IMR-90 (cell line): ENCODE data around the gene DCTN2. TPM values are rescaled to one million over a fixed set of nuclear protein-coding genes. Genes with fewer than 3 reads are reported as not detected.

Experiments used
- ATAC-seq: fragments of 200-7000 bp; cut with Tn5 transposase; 2 replicates; pipeline ENCODE4 v1.9.1; 2020; ENCODE audit warnings: low read depth, mild to moderate bottlenecking, moderate library complexity
- BruUV-seq: library from RNA; stranded (reverse); fragments of 400-500 nt; replicated peaks from 2 replicates; lab custom pipeline; 2021; lab: Mats Ljungman, UMichigan
- CTCF ChIA-PET: fragments of 300-600 bp; formaldehyde crosslinking; extraction: SDS; loops from one replicate; lab custom pipeline; 2021; ENCODE audit warnings: antibody characterized with exemption; lab: Yijun Ruan, JAX
- POLR2A ChIA-PET: fragments of 300-600 bp; sonication (Branson Sonifier 250); formaldehyde crosslinking; loops from one replicate; lab custom pipeline; 2022; ENCODE audit warnings: antibody characterized with exemption; ENCODE audit not compliant: unreplicated experiment; lab: Charles Lee
- DNase-seq: peaks from one replicate; pipeline ENCODE4 v3.0.0; 2013
- H2AFZ ChIP-seq: replicated peaks from 2 replicates; pipeline ENCODE3; 2013; ENCODE audit warnings: low read length, mild to moderate bottlenecking; ENCODE audit not compliant: poor library complexity
- H2AK5ac ChIP-seq: 2 replicates; pipeline ENCODE4 v1.6.1; 2013; ENCODE audit warnings: low read depth, low read length, inconsistent platforms
- H2AK9ac ChIP-seq: replicated peaks from 2 replicates; pipeline ENCODE3; 2013; ENCODE audit warnings: mild to moderate bottlenecking, low read depth, low read length, moderate library complexity; ENCODE audit not compliant: poor library complexity
- H2BK120ac ChIP-seq: 2 replicates; pipeline ENCODE4 v1.6.1; 2013; ENCODE audit warnings: low read depth, low read length, inconsistent platforms
- H2BK15ac ChIP-seq: 3 replicates; pipeline ENCODE4 v1.6.1; 2013; ENCODE audit warnings: low read depth, low read length, inconsistent platforms
- H2BK20ac ChIP-seq: 2 replicates; pipeline ENCODE4 v1.6.1; 2013; ENCODE audit warnings: low read depth, mild to moderate bottlenecking, inconsistent platforms, low read length, moderate library complexity
- H2BK5ac ChIP-seq: 2 replicates; pipeline ENCODE4 v1.6.1; 2013; ENCODE audit warnings: mild to moderate bottlenecking, low read depth, low read length, inconsistent platforms; ENCODE audit not compliant: poor library complexity, severe bottlenecking
- H3K14ac ChIP-seq: replicated peaks from 2 replicates; pipeline ENCODE4 v1.6.1; 2013; ENCODE audit warnings: low read depth, low read length, inconsistent platforms
- H3K18ac ChIP-seq: 2 replicates; pipeline ENCODE4 v1.6.1; 2013; ENCODE audit warnings: low read depth, low read length, control low read depth
- H3K23ac ChIP-seq: 2 replicates; pipeline ENCODE4 v1.6.1; 2013; ENCODE audit warnings: low read depth, low read length, inconsistent platforms
- H3K27ac ChIP-seq: 2 replicates; pipeline ENCODE4 v1.5.1; 2013; ENCODE audit warnings: mild to moderate bottlenecking, control low read depth, low read length; ENCODE audit not compliant: insufficient read depth
- H3K27me3 ChIP-seq: 2 replicates; pipeline ENCODE4 v1.6.1; 2013; ENCODE audit warnings: low read length; ENCODE audit not compliant: control insufficient read depth, insufficient read depth
- H3K36me3 ChIP-seq: 2 replicates; pipeline ENCODE4 v1.6.1; 2013; ENCODE audit warnings: low read length, mixed read lengths; ENCODE audit not compliant: control insufficient read depth, insufficient read depth
- H3K4ac ChIP-seq: 2 replicates; pipeline ENCODE4 v1.6.1; 2013; ENCODE audit warnings: low read depth, low read length, inconsistent platforms
- H3K4me1 ChIP-seq: 2 replicates; pipeline ENCODE4 v1.6.1; 2013; ENCODE audit warnings: low read length, mixed read lengths; ENCODE audit not compliant: control insufficient read depth, insufficient read depth
- H3K4me2 ChIP-seq: 2 replicates; pipeline ENCODE4 v1.6.1; 2013; ENCODE audit warnings: low read depth, mild to moderate bottlenecking, control low read depth, low read length, moderate library complexity
- H3K4me3 ChIP-seq: 2 replicates; pipeline ENCODE4 v1.5.1; 2013; ENCODE audit warnings: low read depth, mild to moderate bottlenecking, control low read depth, low read length, moderate library complexity; ENCODE audit not compliant: insufficient read depth
- H3K56ac ChIP-seq: 2 replicates; pipeline ENCODE4 v1.6.1; 2013; ENCODE audit warnings: low read length, inconsistent platforms; ENCODE audit not compliant: insufficient read depth; ENCODE audit errors: extremely low read depth
- H3K79me1 ChIP-seq, 2 experiments: 2 replicates each; pipeline ENCODE4 v1.6.1; 2013; ENCODE audit warnings: low read length in 2 of 2, inconsistent platforms in 1 of 2, low read depth in 1 of 2
- H3K9ac ChIP-seq: 2 replicates; pipeline ENCODE4 v1.6.1; 2013; ENCODE audit warnings: low read depth, low read length, control low read depth
- H3K9me1 ChIP-seq: 2 replicates; pipeline ENCODE4 v1.6.1; 2013; ENCODE audit warnings: low read length, inconsistent platforms; ENCODE audit not compliant: insufficient read depth
- H3K9me3 ChIP-seq: 2 replicates; pipeline ENCODE4 v1.6.1; 2013; ENCODE audit warnings: low read length; ENCODE audit not compliant: control insufficient read depth, insufficient read depth
- H4K20me1 ChIP-seq: 2 replicates; pipeline ENCODE4 v1.6.1; 2013; ENCODE audit warnings: low read length, inconsistent platforms; ENCODE audit not compliant: insufficient read depth
- H4K5ac ChIP-seq: 2 replicates; pipeline ENCODE4 v1.6.1; 2013; ENCODE audit warnings: mild to moderate bottlenecking, low read depth, low read length, control low read depth
- H4K8ac ChIP-seq, 2 experiments: 2 replicates each; pipeline ENCODE4 v1.6.1; 2013; ENCODE audit warnings: low read depth in 2 of 2, low read length in 2 of 2, control low read depth in 1 of 2, inconsistent platforms in 1 of 2
- H4K91ac ChIP-seq: 2 replicates; pipeline ENCODE4 v1.6.1; 2013; ENCODE audit warnings: low read depth, low read length, inconsistent platforms; ENCODE audit not compliant: insufficient read depth
- CEBPB ChIP-seq: IDR thresholded peaks from 2 replicates; pipeline ENCODE4 v1.6.1; 2012; ENCODE audit warnings: low read depth, low read length, improper control_type of control experiment
- CHD1 ChIP-seq: IDR thresholded peaks from 2 replicates; pipeline ENCODE4 v1.6.1; 2012; ENCODE audit warnings: low read depth, low read length, improper control_type of control experiment
- ELK1 ChIP-seq: fragments of 150-350 bp; IDR thresholded peaks from 2 replicates; pipeline ENCODE4 v1.6.1; 2016; ENCODE audit warnings: low read depth, mild to moderate bottlenecking, low read length, moderate library complexity, borderline replicate concordance
- MAFK ChIP-seq: IDR thresholded peaks from 2 replicates; pipeline ENCODE4 v1.6.1; 2012; ENCODE audit warnings: low read depth, low read length, improper control_type of control experiment
- MAZ ChIP-seq: IDR thresholded peaks from 2 replicates; pipeline ENCODE4 v1.6.1; 2012; ENCODE audit warnings: low read depth, mild to moderate bottlenecking, low read length, improper control_type of control experiment, moderate library complexity, borderline replicate concordance
- POLR2A ChIP-seq: IDR thresholded peaks from 2 replicates; pipeline ENCODE4 v1.6.1; 2012; ENCODE audit warnings: mild to moderate bottlenecking, low read depth, low read length
- SMC3 ChIP-seq: fragments of 150-350 bp; IDR thresholded peaks from 2 replicates; pipeline ENCODE4 v1.6.1; 2016; ENCODE audit warnings: low read depth, mild to moderate bottlenecking, antibody characterized with exemption, low read length, moderate library complexity
- WGBS, 2 experiments: methylation state at CpG; one replicate each; pipeline versions ENCODE4 v1.1.5 to v1.1.7; 2013; ENCODE audit warnings: missing lambda C conversion rate in 2 of 2; ENCODE audit not compliant: insufficient read length in 1 of 2; ENCODE audit errors: extremely low coverage in 2 of 2; 5-methylcytosine and 5-hydroxymethylcytosine counted together
- dilution Hi-C: fragments of 300-500 bp; cut with HindIII; formaldehyde crosslinking; loops from one replicate; pipeline ENCODE4 v1.14.3; 2018; ENCODE audit warnings: low sequenced_read_pairs; ENCODE audit not compliant: unreplicated experiment
- in situ Hi-C: fragments of 300-500 bp; cut with MboI; formaldehyde crosslinking; loops from 3 replicates; pipeline ENCODE4 v1.14.3; 2019; ENCODE audit warnings: low sequenced_read_pairs, inconsistent platforms, mixed read lengths
- intact Hi-C: fragments of 100-400 bp; cut with micrococcal nuclease; formaldehyde crosslinking; loops from 2 replicates; pipeline ENCODE4 v1.10.0; 2022
- polyA plus RNA-seq, 3 experiments: library from polyadenylated mRNA; depleted of rRNA; stranded (reverse); fragments of >200 nt; gene quantifications; 2 replicates each; pipeline ENCODE4 v1.2.3, GENCODE V29; 2012; ENCODE audit warnings: low replicate concordance in 1 of 3
- total RNA-seq: library from RNA; depleted of rRNA; stranded (reverse); fragments of >200 nt; gene quantifications from 2 replicates; pipeline ENCODE4 v1.2.3, GENCODE V29; 2012
- TF ChIP-seq, protein P1 (sequence below): fragments of 150-350 bp; IDR thresholded peaks from 2 replicates; pipeline ENCODE4 v1.6.1; 2017; ENCODE audit warnings: mild to moderate bottlenecking, antibody characterized with exemption, low read length, low read depth
- TF ChIP-seq, protein P2 (sequence below): conservative IDR thresholded peaks from 2 replicates; pipeline ENCODE4 v1.5.1; 2012; ENCODE audit warnings: mild to moderate bottlenecking, low read depth, low read length, improper control_type of control experiment

Gene DCTN2
- total and polyA plus RNA-seq, 2 of the 4 experiments (the other 2 are of a cell fraction): 125 to 130 TPM

DNA sequence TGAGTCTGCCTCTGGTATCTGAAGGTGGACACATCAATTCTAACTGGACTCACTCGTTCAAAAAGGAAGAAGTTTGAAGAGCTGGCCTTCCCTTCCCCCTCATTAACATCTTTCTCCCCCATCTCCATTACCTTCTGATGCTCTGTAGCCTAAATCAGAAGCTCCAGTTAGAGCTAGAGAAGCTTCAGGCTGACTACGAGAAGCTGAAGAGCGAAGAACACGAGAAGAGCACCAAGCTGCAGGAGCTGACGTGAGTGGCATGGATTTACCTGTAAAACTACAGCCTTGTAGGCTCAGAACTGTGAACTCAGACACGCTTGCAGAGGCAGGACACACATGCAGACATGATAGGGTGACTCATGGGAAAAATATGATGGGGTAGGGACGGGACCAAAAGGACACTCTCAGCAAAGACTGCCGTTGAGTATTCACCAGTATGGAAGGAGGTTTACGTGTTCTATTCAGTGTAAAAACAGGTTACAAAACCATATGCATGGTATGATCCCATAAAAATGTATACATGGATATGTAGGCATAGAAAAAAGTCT is 29.7 kb upstream of the DCTN2 start:
- in situ Hi-C loops: no loop called here

More for the DNA sequence above, 29.7 kb upstream of the DCTN2 start:
- no TSS peak for BruUV-seq
- DNase-seq (no peak), ATAC-seq (no peak)
- Histone ChIP-seq H3K9ac (no peak overlapping the region), H3K18ac (no peak overlapping the region), H2AK9ac (no peak overlapping the region), H4K91ac (no peak overlapping the region), H2AK5ac (no peak overlapping the region), H3K4ac (no peak overlapping the region), H3K36me3 (no peaks in the 10 kb centered on the region), H3K79me1 (no peaks in the 10 kb centered on the region), H3K4me1 (no peaks in the 10 kb centered on the region), H2BK120ac (no peak overlapping the region), H3K27ac (no peak overlapping the region), H4K5ac (no peak overlapping the region), H2BK20ac (no peak overlapping the region), H4K20me1 (no peaks in the 10 kb centered on the region), H3K14ac (no peak overlapping the region), H2BK5ac (no peak overlapping the region), H3K4me3 (no peak overlapping the region), H3K27me3 (peaks cover 20% of the 10 kb centered on the region), H2AFZ (no peak overlapping the region), H2BK15ac (no peak overlapping the region), H3K9me3 (no peaks in the 10 kb centered on the region), H3K4me2 (no peak overlapping the region), H3K9me1 (no peaks in the 10 kb centered on the region), H4K8ac (no peak overlapping the region), H3K23ac (no peak overlapping the region), H3K56ac (no peak overlapping the region)
- intact Hi-C loops (no loop called here), dilution Hi-C loops (no loop called here)
- POLR2A ChIA-PET: no interaction called here
- CTCF ChIA-PET: interaction anchor here (0.6 kb wide), 1 partner anchor 146 kb away, joined by 3 read pairs; no protein-coding TSS in a partner anchor
- WGBS, 2 experiments: 100% methylated on average over 3 of the region's 9 CpGs; no CpG with 5 or more reads in 1 of the 2 experiments
- no peak for TF ChIP-seq CHD1
- no peak for TF ChIP-seq ELK1
- TF ChIP-seq CEBPB: no peak
- TF ChIP-seq SMC3: no peak
- TF ChIP-seq MAZ: no peak
- no peak for TF ChIP-seq POLR2A
- TF ChIP-seq, protein P1, sequence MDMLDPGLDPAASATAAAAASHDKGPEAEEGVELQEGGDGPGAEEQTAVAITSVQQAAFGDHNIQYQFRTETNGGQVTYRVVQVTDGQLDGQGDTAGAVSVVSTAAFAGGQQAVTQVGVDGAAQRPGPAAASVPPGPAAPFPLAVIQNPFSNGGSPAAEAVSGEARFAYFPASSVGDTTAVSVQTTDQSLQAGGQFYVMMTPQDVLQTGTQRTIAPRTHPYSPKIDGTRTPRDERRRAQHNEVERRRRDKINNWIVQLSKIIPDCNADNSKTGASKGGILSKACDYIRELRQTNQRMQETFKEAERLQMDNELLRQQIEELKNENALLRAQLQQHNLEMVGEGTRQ: no peak
- no peak for TF ChIP-seq MAFK
- TF ChIP-seq, protein P2, sequence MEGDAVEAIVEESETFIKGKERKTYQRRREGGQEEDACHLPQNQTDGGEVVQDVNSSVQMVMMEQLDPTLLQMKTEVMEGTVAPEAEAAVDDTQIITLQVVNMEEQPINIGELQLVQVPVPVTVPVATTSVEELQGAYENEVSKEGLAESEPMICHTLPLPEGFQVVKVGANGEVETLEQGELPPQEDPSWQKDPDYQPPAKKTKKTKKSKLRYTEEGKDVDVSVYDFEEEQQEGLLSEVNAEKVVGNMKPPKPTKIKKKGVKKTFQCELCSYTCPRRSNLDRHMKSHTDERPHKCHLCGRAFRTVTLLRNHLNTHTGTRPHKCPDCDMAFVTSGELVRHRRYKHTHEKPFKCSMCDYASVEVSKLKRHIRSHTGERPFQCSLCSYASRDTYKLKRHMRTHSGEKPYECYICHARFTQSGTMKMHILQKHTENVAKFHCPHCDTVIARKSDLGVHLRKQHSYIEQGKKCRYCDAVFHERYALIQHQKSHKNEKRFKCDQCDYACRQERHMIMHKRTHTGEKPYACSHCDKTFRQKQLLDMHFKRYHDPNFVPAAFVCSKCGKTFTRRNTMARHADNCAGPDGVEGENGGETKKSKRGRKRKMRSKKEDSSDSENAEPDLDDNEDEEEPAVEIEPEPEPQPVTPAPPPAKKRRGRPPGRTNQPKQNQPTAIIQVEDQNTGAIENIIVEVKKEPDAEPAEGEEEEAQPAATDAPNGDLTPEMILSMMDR: no peak
